ENCODE data around the gene WHAMM. TPM values are rescaled to one million over a fixed set of nuclear protein-coding genes. Genes with fewer than 3 reads are reported as not detected.
A peak's percentile ranks its signal among the peaks of the same experiment; 100 is the strongest.
"Not testable (repeated sequence)": the region's sequence is repeated elsewhere in the genome, so short reads cannot be mapped to it uniquely, and the experiment has no call there.

Gene WHAMM, protein sequence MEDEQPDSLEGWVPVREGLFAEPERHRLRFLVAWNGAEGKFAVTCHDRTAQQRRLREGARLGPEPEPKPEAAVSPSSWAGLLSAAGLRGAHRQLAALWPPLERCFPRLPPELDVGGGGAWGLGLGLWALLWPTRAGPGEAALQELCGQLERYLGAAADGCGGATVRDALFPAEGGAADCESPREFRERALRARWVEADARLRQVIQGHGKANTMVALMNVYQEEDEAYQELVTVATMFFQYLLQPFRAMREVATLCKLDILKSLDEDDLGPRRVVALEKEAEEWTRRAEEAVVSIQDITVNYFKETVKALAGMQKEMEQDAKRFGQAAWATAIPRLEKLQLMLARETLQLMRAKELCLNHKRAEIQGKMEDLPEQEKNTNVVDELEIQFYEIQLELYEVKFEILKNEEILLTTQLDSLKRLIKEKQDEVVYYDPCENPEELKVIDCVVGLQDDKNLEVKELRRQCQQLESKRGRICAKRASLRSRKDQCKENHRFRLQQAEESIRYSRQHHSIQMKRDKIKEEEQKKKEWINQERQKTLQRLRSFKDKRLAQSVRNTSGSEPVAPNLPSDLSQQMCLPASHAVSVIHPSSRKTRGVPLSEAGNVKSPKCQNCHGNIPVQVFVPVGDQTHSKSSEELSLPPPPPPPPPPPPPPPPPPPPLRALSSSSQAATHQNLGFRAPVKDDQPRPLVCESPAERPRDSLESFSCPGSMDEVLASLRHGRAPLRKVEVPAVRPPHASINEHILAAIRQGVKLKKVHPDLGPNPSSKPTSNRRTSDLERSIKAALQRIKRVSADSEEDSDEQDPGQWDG
- total RNA-seq (1 to 10 TPM; 9.3 to 9.7 TPM), polyA plus RNA-seq (6.6 TPM)

DNA sequence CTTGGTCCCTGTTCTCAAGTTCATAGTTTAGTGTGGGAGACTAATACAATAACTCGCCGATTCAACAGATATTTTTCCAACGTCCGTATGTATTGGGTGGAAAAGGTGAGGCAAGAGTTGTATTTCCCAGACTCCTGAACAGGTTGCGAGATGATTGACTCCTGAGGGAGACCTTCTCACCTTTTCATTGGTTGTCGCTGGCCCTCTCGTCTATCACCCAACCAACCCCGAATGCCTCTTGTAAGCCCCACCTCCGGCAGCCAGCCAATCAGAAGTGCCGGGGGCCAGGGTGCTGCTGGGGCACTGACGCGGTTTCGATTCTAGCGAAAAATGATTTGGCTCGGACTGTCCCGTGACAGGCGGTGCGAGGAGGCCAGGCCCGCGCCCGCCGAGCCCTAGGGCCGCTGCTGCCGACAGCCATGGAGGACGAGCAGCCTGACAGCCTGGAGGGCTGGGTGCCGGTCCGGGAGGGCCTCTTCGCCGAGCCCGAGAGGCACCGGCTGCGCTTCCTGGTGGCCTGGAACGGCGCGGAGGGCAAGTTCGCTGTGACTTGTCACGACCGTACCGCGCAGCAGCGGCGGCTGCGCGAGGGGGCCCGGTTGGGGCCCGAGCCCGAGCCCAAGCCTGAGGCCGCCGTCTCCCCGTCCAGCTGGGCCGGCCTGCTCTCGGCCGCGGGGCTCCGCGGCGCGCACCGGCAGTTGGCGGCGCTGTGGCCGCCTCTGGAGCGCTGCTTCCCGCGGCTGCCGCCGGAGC, at the start of gene WHAMM:
TSS of gene WHAMM (plus strand) at position 321 of the 753 bp plus-strand sequence. CDS start at position 420, 99 bp downstream.
- H3K4me3 Mint-ChIP-seq, result peak within 1 kb of the TSS; percentile 88 to 96 (median 95)
- H3K36me3 Mint-ChIP-seq, result peaks cover 3 to 33% (median 6%) of the 10 kb centered on the region in 3 donors
- Histone ChIP-seq H3K4me1 (ENCODE audit: insufficient read depth, low read length) (peaks cover 27% of the 10 kb centered on the region), H3K4me3 (ENCODE audit: low read length) (peak within 1 kb of the TSS; percentile 68), H3K27me3 (ENCODE audit: insufficient read depth, low read length, poor library complexity, severe bottlenecking) (no peaks in the 10 kb centered on the region), H3K27ac (ENCODE audit: low read depth, low read length) (peak within 1 kb of the TSS; percentile 91), H3K36me3 (ENCODE audit: insufficient read depth, low read length) (no peaks in the 10 kb centered on the region), H3K9me3 (ENCODE audit: low read length) (no peaks in the 10 kb centered on the region)
- DNase-seq, result peak; percentile 93 to 98 (median 96)
- peak within 1 kb of the TSS; percentile 93 to 100 (median 98) for H3K27ac Mint-ChIP-seq
- H3K4me1 Mint-ChIP-seq, result peaks cover 34 to 39% (median 38%) of the 10 kb centered on the region in 3 donors
- H3K9me3 Mint-ChIP-seq, result no peaks in the 10 kb centered on the region
- H3K27me3 Mint-ChIP-seq, result peaks cover 0 to 3% of the 10 kb centered on the region in 2 donors
- POLR2A ChIA-PET, result interaction anchor here (1.1 to 3.0 kb wide), 7 partner anchors 59 to 269 kb away, joined by 3 to 19 read pairs (median 6); partner anchors contain the start of genes CPEB1, RAMAC and RPS17
- CTCF ChIA-PET, result interaction anchor here (1.0 to 2.0 kb wide), 3 partner anchors 9 to 269 kb away, joined by 3 to 11 read pairs (median 4); partner anchors contain the start of genes CPEB1 and RPS17

DNA sequence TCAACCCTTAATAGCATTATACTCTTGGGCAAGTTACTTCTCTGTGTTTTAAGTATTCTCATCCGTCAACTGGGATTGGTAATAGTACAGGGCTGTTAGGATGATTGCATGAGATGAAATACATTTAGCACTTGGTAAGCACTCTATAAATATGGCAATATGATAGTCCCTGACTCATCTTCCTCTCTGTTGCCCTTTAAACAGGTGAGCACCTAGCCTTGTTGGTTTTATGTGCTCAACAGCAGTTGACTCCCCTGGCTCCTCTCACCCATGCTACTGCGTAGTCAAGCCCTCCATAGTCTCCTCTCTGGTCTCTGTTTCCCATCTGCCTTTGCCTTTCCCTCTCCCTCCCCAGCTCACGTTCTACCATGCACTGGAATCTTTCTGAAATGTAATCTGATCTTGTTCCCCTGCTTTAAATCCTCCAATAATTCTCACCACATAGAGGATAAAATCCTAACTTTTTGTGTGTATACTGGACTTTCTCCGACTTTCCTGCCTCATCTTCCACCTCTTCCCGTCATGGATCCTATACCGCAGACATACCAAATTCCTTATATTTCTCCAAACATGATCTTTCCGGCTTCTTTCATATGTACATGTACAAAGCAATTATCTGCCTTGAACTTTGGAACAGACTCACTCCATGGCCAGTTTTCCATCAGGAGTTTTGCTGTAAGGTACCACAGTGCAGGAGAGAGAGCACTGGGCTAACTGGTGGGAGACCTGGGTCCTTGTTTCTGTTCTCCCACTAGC, 45.9 kb upstream of the WHAMM start:
- no peaks in the 10 kb centered on the region for H3K9me3 ChIP-seq (ENCODE audit: low read length)
- no peaks in the 10 kb centered on the region for H3K4me1 ChIP-seq (ENCODE audit: insufficient read depth, low read length)
- no peaks in the 10 kb centered on the region for H3K27me3 ChIP-seq (ENCODE audit: insufficient read depth, low read length, poor library complexity, severe bottlenecking)
- no peaks in the 10 kb centered on the region for H3K9me3 Mint-ChIP-seq
- ChIA-PET POLR2A (no interaction called here), CTCF (no interaction called here)
- peaks cover 0 to 10% (median 3%) of the 10 kb centered on the region in 3 donors for H3K4me1 Mint-ChIP-seq
- H3K27me3 Mint-ChIP-seq, result no peaks in the 10 kb centered on the region
- H3K4me3 ChIP-seq (ENCODE audit: low read length), result no peak overlapping the region
- no peak for DNase-seq
- H3K36me3 Mint-ChIP-seq, result peaks cover 10 to 49% (median 25%) of the 10 kb centered on the region in 3 donors
- H3K36me3 ChIP-seq (ENCODE audit: insufficient read depth, low read length), result peaks cover 13% of the 10 kb centered on the region
- H3K27ac ChIP-seq (ENCODE audit: low read depth, low read length), result no peak overlapping the region
- no peak overlapping the region for H3K4me3 Mint-ChIP-seq
- H3K27ac Mint-ChIP-seq, result peak overlapping the region in 2 of 8 donors; percentile 4 to 47

DNA sequence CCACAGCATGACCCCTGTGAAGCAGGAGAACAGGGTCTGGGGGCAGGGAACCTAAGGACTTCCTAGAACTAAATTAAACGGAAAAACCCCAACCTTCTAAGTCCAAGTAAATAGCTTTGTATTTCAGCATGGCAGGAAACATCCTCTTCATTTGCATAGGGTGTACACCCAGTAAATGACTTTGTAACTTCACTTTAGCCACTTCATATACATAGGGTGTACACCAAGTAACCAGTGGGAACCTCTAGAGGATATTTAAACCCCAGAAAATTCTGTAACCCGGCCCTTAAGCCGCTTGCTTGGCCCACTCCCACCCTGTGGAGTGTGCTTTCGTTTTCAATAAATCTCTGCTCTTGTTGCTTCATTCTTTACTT, 45.3 kb upstream of the WHAMM start:
- Mint-ChIP-seq H3K36me3 (peaks cover 10 to 44% (median 25%) of the 10 kb centered on the region in 3 donors), H3K9me3 (no peaks in the 10 kb centered on the region), H3K27me3 (no peaks in the 10 kb centered on the region), H3K4me3 (no peak overlapping the region), H3K4me1 (peaks cover 0 to 10% (median 3%) of the 10 kb centered on the region in 3 donors), H3K27ac (no peak overlapping the region)
- no peaks in the 10 kb centered on the region for H3K4me1 ChIP-seq (ENCODE audit: insufficient read depth, low read length)
- H3K36me3 ChIP-seq (ENCODE audit: insufficient read depth, low read length), result peaks cover 8% of the 10 kb centered on the region
- H3K4me3 ChIP-seq (ENCODE audit: low read length), result no peak overlapping the region
- DNase-seq, result no peak
- H3K27me3 ChIP-seq (ENCODE audit: insufficient read depth, low read length, poor library complexity, severe bottlenecking), result no peaks in the 10 kb centered on the region
- H3K9me3 ChIP-seq (ENCODE audit: low read length), result no peaks in the 10 kb centered on the region
- ChIA-PET POLR2A (no interaction called here), CTCF (no interaction called here)
- H3K27ac ChIP-seq (ENCODE audit: low read depth, low read length), result no peak overlapping the region

DNA sequence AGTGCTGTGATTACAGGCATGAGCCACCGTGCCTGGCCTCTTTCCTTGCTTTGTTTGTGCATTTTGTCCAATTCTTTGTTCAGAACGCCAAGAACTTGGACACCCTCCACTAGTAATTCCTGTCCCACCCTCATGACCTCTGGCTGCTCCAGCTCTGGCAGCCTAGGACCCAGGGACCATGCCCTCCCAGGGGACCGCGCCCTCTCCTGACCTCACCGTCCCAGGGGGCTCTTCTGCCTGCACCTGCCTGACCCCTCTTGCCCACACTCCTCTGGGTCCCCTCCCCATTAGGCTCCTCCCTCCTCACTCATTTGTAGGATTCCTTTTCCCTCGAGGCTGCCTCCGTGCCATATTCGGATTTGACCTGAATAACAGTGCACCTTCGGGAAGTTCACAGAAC, 44.7 kb upstream of the WHAMM start:
- no peaks in the 10 kb centered on the region for H3K27me3 ChIP-seq (ENCODE audit: insufficient read depth, low read length, poor library complexity, severe bottlenecking)
- H3K36me3 ChIP-seq (ENCODE audit: insufficient read depth, low read length), result peaks cover 5% of the 10 kb centered on the region
- no peak overlapping the region for H3K4me3 ChIP-seq (ENCODE audit: low read length)
- no peaks in the 10 kb centered on the region for H3K9me3 Mint-ChIP-seq
- no peaks in the 10 kb centered on the region for H3K27me3 Mint-ChIP-seq
- peaks cover 0 to 10% (median 3%) of the 10 kb centered on the region in 3 donors for H3K4me1 Mint-ChIP-seq
- DNase-seq, result no peak
- ChIA-PET POLR2A (no interaction called here), CTCF (no interaction called here)
- H3K27ac ChIP-seq (ENCODE audit: low read depth, low read length), result no peak overlapping the region
- H3K4me1 ChIP-seq (ENCODE audit: insufficient read depth, low read length), result no peaks in the 10 kb centered on the region
- peak overlapping the region in 1 of 8 donors; percentile 17 for H3K27ac Mint-ChIP-seq
- peaks cover 10 to 42% (median 25%) of the 10 kb centered on the region in 3 donors for H3K36me3 Mint-ChIP-seq
- no peak overlapping the region for H3K4me3 Mint-ChIP-seq
- no peaks in the 10 kb centered on the region for H3K9me3 ChIP-seq (ENCODE audit: low read length)

DNA sequence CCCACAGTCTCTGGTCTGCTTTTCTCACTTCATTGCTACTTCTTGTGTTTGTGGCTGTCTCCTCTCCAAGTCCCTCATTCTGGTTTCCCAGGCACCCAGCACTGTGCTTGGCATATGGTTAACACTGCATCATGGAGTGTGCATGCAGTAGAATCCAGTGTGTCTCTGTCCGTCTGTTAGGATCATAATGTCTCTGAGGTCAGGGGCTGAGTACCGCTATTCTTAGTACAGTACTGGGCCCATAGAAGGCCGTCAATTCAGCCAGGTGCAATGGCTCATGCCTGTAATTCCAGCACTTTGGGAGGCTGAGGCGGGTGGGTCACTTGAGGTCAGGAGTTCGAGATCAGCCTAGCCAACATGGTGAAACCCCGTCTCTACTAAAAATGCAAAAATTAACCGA, 43.2 kb upstream of the WHAMM start:
- H3K27me3 Mint-ChIP-seq; H3K27ac Mint-ChIP-seq; H3K4me3 ChIP-seq (ENCODE audit: low read length); H3K4me1 Mint-ChIP-seq; H3K4me1 ChIP-seq (ENCODE audit: insufficient read depth, low read length); H3K27ac ChIP-seq (ENCODE audit: low read depth, low read length); H3K36me3 ChIP-seq (ENCODE audit: insufficient read depth, low read length); H3K9me3 ChIP-seq (ENCODE audit: low read length); DNase-seq; H3K9me3 Mint-ChIP-seq; H3K27me3 ChIP-seq (ENCODE audit: insufficient read depth, low read length, poor library complexity, severe bottlenecking); H3K4me3 Mint-ChIP-seq; POLR2A ChIA-PET: not testable (repeated sequence)
- peaks cover 10 to 29% (median 22%) of the 10 kb centered on the region in 3 donors for H3K36me3 Mint-ChIP-seq
- CTCF ChIA-PET, result interaction anchor here (1.0 kb wide), 1 partner anchor 18 kb away, joined by 3 read pairs; no protein-coding TSS in a partner anchor

DNA sequence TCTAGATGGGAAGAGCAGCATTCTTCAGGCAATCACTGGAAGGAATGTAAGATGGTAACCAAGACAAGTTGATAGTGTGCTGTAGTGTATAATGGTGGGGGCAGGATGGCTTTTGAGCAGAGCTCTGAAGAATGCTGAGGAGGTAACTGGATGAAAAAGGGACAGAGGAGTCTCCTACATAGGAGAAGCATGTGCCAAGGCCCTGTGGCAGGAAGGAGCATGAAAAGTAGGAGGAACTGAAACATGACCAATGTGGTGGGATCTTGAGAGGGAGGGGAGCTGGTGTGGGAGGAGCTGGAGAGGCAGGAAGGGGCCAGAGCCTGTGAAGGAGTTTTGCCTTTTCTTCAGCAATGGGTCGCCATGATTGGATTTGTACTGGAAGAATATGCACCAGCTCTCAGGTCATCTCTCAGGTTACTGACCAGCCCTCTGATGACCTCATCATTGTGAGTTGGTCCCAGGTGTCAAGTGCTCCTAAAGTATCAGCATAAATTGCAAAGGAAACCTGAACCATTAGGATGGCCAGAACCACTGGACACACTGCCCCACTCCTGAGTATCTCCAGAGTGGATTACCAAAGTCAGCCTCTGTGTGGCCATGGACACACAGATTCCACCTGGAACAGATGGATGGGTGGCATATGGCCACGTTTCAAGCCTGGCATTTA, 42.1 kb upstream of the WHAMM start:
- Histone ChIP-seq H3K4me3 (ENCODE audit: low read length) (no peak overlapping the region), H3K4me1 (ENCODE audit: insufficient read depth, low read length) (no peaks in the 10 kb centered on the region), H3K9me3 (ENCODE audit: low read length) (no peaks in the 10 kb centered on the region), H3K27ac (ENCODE audit: low read depth, low read length) (no peak overlapping the region), H3K36me3 (ENCODE audit: insufficient read depth, low read length) (peaks cover 5% of the 10 kb centered on the region), H3K27me3 (ENCODE audit: insufficient read depth, low read length, poor library complexity, severe bottlenecking) (no peaks in the 10 kb centered on the region)
- no peaks in the 10 kb centered on the region for H3K9me3 Mint-ChIP-seq
- H3K27me3 Mint-ChIP-seq, result no peaks in the 10 kb centered on the region
- H3K4me1 Mint-ChIP-seq, result peaks cover 0 to 5% (median 0%) of the 10 kb centered on the region in 3 donors
- CTCF ChIA-PET, result interaction anchor here (1.0 kb wide), 1 partner anchor 19 kb away, joined by 3 read pairs; no protein-coding TSS in a partner anchor
- DNase-seq, result no peak
- POLR2A ChIA-PET, result no interaction called here
- peaks cover 10 to 27% (median 21%) of the 10 kb centered on the region in 3 donors for H3K36me3 Mint-ChIP-seq
- no peak overlapping the region for H3K4me3 Mint-ChIP-seq
- peak overlapping the region in 3 of 8 donors; percentile 48 to 81 (median 59) for H3K27ac Mint-ChIP-seq

Data from CD8-positive, alpha-beta memory T cell (primary cell).